A549 (cell line): ENCODE results near the gene RABGAP1L. TPM values are rescaled to one million over a fixed set of nuclear protein-coding genes. Genes with fewer than 3 reads are reported as not detected.

Source experiments
- ATAC-seq, 2 experiments: fragments of 200-7000 bp in 1 of 2; fragments of >200 bp in 1 of 2; cut with Nextera tagmentation in 1 of 2; cut with Tn5 transposase in 1 of 2; 3 replicates each; pipeline versions ENCODE4 v1.8.0 to v1.9.1; 2018 to 2020; ENCODE audit warnings: mild to moderate bottlenecking in 1 of 2, moderate library complexity in 1 of 2
- CTCF ChIA-PET: fragments of 300-600 bp; sonication (Branson Sonifier 250); formaldehyde crosslinking; extraction: SDS; loops from one replicate; lab custom pipeline; 2021; ENCODE audit warnings: antibody characterized with exemption, inconsistent platforms; lab: Yijun Ruan, JAX
- POLR2A ChIA-PET: fragments of 350-600 bp; formaldehyde crosslinking; extraction: SDS; loops from one replicate; lab custom pipeline; 2021; ENCODE audit warnings: antibody characterized with exemption, inconsistent platforms; lab: Yijun Ruan, JAX
- DNase-seq, 2 experiments: peaks; one replicate each; pipeline versions ENCODE4 v3.0.0 to v3.0.0-alpha.2; 2011 to 2016; ENCODE audit warnings: low read depth in 1 of 2, low spot score in 1 of 2
- FAIRE-seq: peaks from 2 replicates; lab custom pipeline; 2011; peaks lifted over from hg19 to GRCh38; lab: Jason Lieb, UNC
- H3K27ac ChIP-seq, 2 experiments: fragments of >200 bp; sonication (Bioruptor Twin); formaldehyde crosslinking; 3 replicates each; pipeline ENCODE4 v1.5.1; 2016 to 2017
- H3K4me1 ChIP-seq: fragments of >200 bp; sonication (Bioruptor Twin); formaldehyde crosslinking; 3 replicates; pipeline ENCODE4 v1.6.1; 2016
- H3K4me2 ChIP-seq: fragments of >200 bp; sonication (Bioruptor Twin); formaldehyde crosslinking; 3 replicates; pipeline ENCODE4 v1.6.1; 2016
- H3K4me3 ChIP-seq: fragments of >200 bp; sonication (Bioruptor Twin); formaldehyde crosslinking; 3 replicates; pipeline ENCODE4 v1.5.1; 2016
- H3K9me3 ChIP-seq: fragments of >200 bp; sonication (Bioruptor Twin); formaldehyde crosslinking; 3 replicates; pipeline ENCODE4 v1.6.1; 2016
- CBX2 ChIP-seq: fragments of 200-600 bp; sonication (generic); IDR thresholded peaks from 2 replicates; pipeline ENCODE4 v1.6.1; 2016; ENCODE audit warnings: low read depth, mild to moderate bottlenecking, borderline replicate concordance
- CBX8 ChIP-seq: fragments of 200-600 bp; sonication (generic); IDR thresholded peaks from 2 replicates; pipeline ENCODE4 v1.6.1; 2016
- CEBPB ChIP-seq, 2 experiments: fragments of >200 bp in 1 of 2; sonication (Bioruptor Twin) in 1 of 2; formaldehyde crosslinking in 1 of 2; IDR thresholded peaks; 2 replicates each; pipeline ENCODE4 v1.6.1; 2012 to 2016
- CHD4 ChIP-seq: fragments of 200-600 bp; sonication (generic); IDR thresholded peaks from 2 replicates; pipeline ENCODE4 v1.6.1; 2016; ENCODE audit warnings: antibody characterized with exemption, mild to moderate bottlenecking, borderline replicate concordance
- CTCF ChIP-seq: fragments of >200 bp; sonication (Bioruptor Twin); formaldehyde crosslinking; IDR thresholded peaks from 3 replicates; pipeline ENCODE4 v1.5.1; 2016
- EHF ChIP-seq: fragments of 250-450 bp; sonication (Bioruptor Pico); IDR thresholded peaks from 2 replicates; pipeline ENCODE4 v1.5.0; 2020; ENCODE audit warnings: mild to moderate bottlenecking
- ELK1 ChIP-seq: fragments of 150-350 bp; IDR thresholded peaks from 2 replicates; pipeline ENCODE4 v1.6.1; 2014; ENCODE audit warnings: low read depth, mild to moderate bottlenecking, low read length
- ESRRA ChIP-seq: fragments of 150-350 bp; IDR thresholded peaks from 2 replicates; pipeline ENCODE4 v1.6.1; 2014; ENCODE audit warnings: mild to moderate bottlenecking, low read length, borderline replicate concordance
- JUNB ChIP-seq: fragments of >200 bp; sonication (Bioruptor Twin); formaldehyde crosslinking; IDR thresholded peaks from 2 replicates; pipeline ENCODE4 v1.6.1; 2016
- KDM1A ChIP-seq: fragments of 200-600 bp; sonication (generic); IDR thresholded peaks from 2 replicates; pipeline ENCODE4 v1.6.1; 2016; ENCODE audit warnings: low read depth, mild to moderate bottlenecking
- KDM5A ChIP-seq: fragments of 200-600 bp; sonication (generic); IDR thresholded peaks from 2 replicates; pipeline ENCODE4 v1.6.1; 2016; ENCODE audit warnings: antibody characterized with exemption, mild to moderate bottlenecking
- NFE2L2 ChIP-seq: fragments of 150-350 bp; conservative IDR thresholded peaks from 2 replicates; pipeline ENCODE4 v1.6.1; 2014; ENCODE audit warnings: low read length
- RAD21 ChIP-seq, 2 experiments: fragments of >200 bp in 1 of 2; sonication (Bioruptor Twin) in 1 of 2; formaldehyde crosslinking in 1 of 2; IDR thresholded peaks in 1 of 2; conservative IDR thresholded peaks in 1 of 2; 2 replicates in 1 of 2; 3 replicates in 1 of 2; pipeline ENCODE4 v1.6.1; 2012 to 2018; ENCODE audit warnings: inconsistent platforms in 1 of 2
- RCOR1 ChIP-seq: fragments of 150-350 bp; IDR thresholded peaks from 2 replicates; pipeline ENCODE4 v1.6.1; 2014; ENCODE audit warnings: antibody characterized with exemption, low read length, low read depth
- REST ChIP-seq: fragments of 200-600 bp; sonication (generic); IDR thresholded peaks from 2 replicates; pipeline ENCODE4 v1.6.1; 2016; ENCODE audit warnings: antibody characterized with exemption, mild to moderate bottlenecking, moderate library complexity
- RFX5 ChIP-seq: fragments of 450-650 bp; IDR thresholded peaks from 2 replicates; pipeline ENCODE4 v1.7.1; 2014; ENCODE audit warnings: antibody characterized with exemption, mild to moderate bottlenecking, moderate library complexity
- SMC3 ChIP-seq: fragments of >200 bp; sonication (Bioruptor Twin); formaldehyde crosslinking; IDR thresholded peaks from 3 replicates; pipeline ENCODE4 v1.6.1; 2018; ENCODE audit warnings: inconsistent platforms
- USF2 ChIP-seq: fragments of 450-650 bp; IDR thresholded peaks from 2 replicates; pipeline ENCODE4 v1.6.1; 2014; ENCODE audit warnings: antibody characterized with exemption
- ZSCAN20 ChIP-seq: fragments of 250-450 bp; sonication (Bioruptor Pico); IDR thresholded peaks from 2 replicates; pipeline ENCODE4 v1.8.0; 2022; ENCODE audit warnings: mild to moderate bottlenecking, moderate library complexity
- WGBS: methylation state at CpG from one replicate; pipeline ENCODE4 v1.1.6; 2017; ENCODE audit errors: missing lambda C conversion rate; 5-methylcytosine and 5-hydroxymethylcytosine counted together
- polyA plus RNA-seq, 4 experiments: library from polyadenylated mRNA; depleted of rRNA in 3 of 4; stranded (reverse); fragments of >200 nt; fragmentation: RNase III in 1 of 4; extraction: RNeasy Plus Mini Kit Qiagen cat#74134 plus additional on column Dnase treatment in 1 of 4; gene quantifications; 2 replicates in 3 of 4; 3 replicates in 1 of 4; pipeline ENCODE4 v1.2.3, GENCODE V29; 2011 to 2017

The RABGAP1L gene
- polyA plus RNA-seq, 2 of the 4 experiments (the other 2 are of a cell fraction), result 8.2 to 18.6 TPM

GRCh38 chr1:174724219-174724618 is 564.9 kb downstream of the RABGAP1L start:
- ChIA-PET CTCF (interaction anchor here (0.8 to 4.8 kb wide), 3 partner anchors 461 to 1979 kb away, joined by 3 to 54 read pairs (median 10); no protein-coding TSS in a partner anchor), POLR2A (no interaction called here)
- Histone ChIP-seq H3K4me3 (no peak overlapping the region), H3K9me3 (peaks cover 4% of the 10 kb centered on the region; the same call in 1 of the 3 replicates), H3K4me2 (no peak overlapping the region), H3K27ac (no peak overlapping the region), H3K4me1 (no peaks in the 10 kb centered on the region)
- FAIRE-seq, result no peak
- no peak for DNase-seq
- no peak for TF ChIP-seq REST
- TF ChIP-seq EHF, result no peak
- no peak for ATAC-seq

GRCh38 chr1:174726167-174726879 is 567.0 kb downstream of the RABGAP1L start:
- no peaks in the 10 kb centered on the region for H3K9me3 ChIP-seq
- H3K27ac ChIP-seq, result no peak overlapping the region
- FAIRE-seq (peak; percentile 59), DNase-seq (peak; percentile 8 to 35)
- CTCF ChIA-PET, result interaction anchor here (0.5 to 4.8 kb wide), 16 partner anchors 10 to 1983 kb away, joined by 3 to 54 read pairs (median 4); no protein-coding TSS in a partner anchor
- 3% methylated on average over 2 of the region's 2 CpGs for WGBS
- TF ChIP-seq EHF, result no peak
- TF ChIP-seq USF2, result no peak
- no peak for TF ChIP-seq JUNB
- no peak for TF ChIP-seq KDM1A
- no peak for TF ChIP-seq CBX8
- TF ChIP-seq CTCF, result peak; percentile 66
- no peak for TF ChIP-seq ESRRA
- TF ChIP-seq CBX2, result no peak
- no peak for TF ChIP-seq RFX5
- TF ChIP-seq SMC3, result peak; percentile 80
- TF ChIP-seq CHD4, result no peak
- no peak for TF ChIP-seq KDM5A
- TF ChIP-seq NFE2L2, result no peak
- no peak for TF ChIP-seq CEBPB (IDR thresholded peaks at IDR 0.05)
- no peak for TF ChIP-seq RCOR1
- no peak for TF ChIP-seq ZSCAN20 (CRISPR knock-in tag)
- TF ChIP-seq ELK1, result no peak
- peak; percentile 54 to 63 for TF ChIP-seq RAD21 (conservative IDR thresholded peaks at IDR 0.05 in 1 of 2, IDR thresholded peaks at IDR 0.05 in 1 of 2)
- TF ChIP-seq, all 56 proteins: peak for 3
- no peaks in the 10 kb centered on the region for H3K4me1 ChIP-seq
- no peak; a peak in 1 of 6 replicates for ATAC-seq
- POLR2A ChIA-PET, result no interaction called here
- H3K4me2 ChIP-seq, result no peak overlapping the region
- no peak overlapping the region for H3K4me3 ChIP-seq
